ENCODE results near the gene AUTS2.

DNA sequence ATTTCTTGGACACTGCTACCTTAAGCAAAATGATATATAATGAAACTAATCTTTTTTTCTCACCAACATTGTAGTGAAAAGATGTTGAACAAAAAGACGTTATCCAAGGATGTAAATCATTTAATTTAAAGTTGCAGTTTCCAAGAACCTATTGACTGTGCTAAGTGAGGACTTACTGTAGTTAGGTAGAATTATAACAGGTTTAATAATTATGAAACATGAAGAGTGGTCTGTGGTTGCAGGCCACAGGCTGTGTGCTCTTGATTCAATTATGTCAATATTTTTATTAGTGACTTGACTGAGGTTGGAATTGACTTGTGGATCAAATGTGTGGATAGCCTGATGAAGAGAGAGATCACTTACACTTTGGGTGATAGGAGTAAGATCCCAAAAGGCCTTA lies 478.1 kb downstream of the AUTS2 start:
- TF ChIP-seq ZNF274 (IDR thresholded peaks at IDR 0.05; ENCODE audit: low read depth, low read length) (no peak), SUZ12 (IDR thresholded peaks at IDR 0.05; ENCODE audit: extremely low read depth, insufficient read depth, insufficient read length) (no peak), YY1 (IDR thresholded peaks at IDR 0.05; ENCODE audit: insufficient read depth, insufficient read length) (no peak)
